ENCODE results near the gene PDCD11. TPM values are rescaled to one million over a fixed set of nuclear protein-coding genes. Genes with fewer than 3 reads are reported as not detected.
"Not testable (repeated sequence)": the region's sequence is repeated elsewhere in the genome, so short reads cannot be mapped to it uniquely, and the experiment has no call there.

PDCD11 gene
- total RNA-seq: 38.6 and 48.5 TPM in 2 replicates

GRCh38 chr10:103396067-103396788 lies at the start of gene PDCD11, which contains the start of gene ATP5MK:
PDCD11 (plus strand) TSS chr10:103396626; CDS start chr10:103398427, 1,801 bp downstream.
ATP5MK (minus strand) TSS chr10:103396475; CDS start chr10:103392457, 4,018 bp downstream.
- peak; percentile 97 for DNase-seq (ENCODE audit: low read depth)

GRCh38 chr10:103350175-103350516 lies 46.3 kb upstream of the PDCD11 start:
- no peak for DNase-seq (ENCODE audit: low read depth)

- peak; percentile 27 for DNase-seq (ENCODE audit: low read depth)
These were observed 45.7 kb upstream of the PDCD11 start, which contains the start of gene PCGF6 for GRCh38 chr10:103350517-103351260. PCGF6 (minus strand) TSS chr10:103351140; CDS start chr10:103351066, 74 bp downstream.

- no peak for DNase-seq (ENCODE audit: low read depth)
These were observed 43.1 kb upstream of the PDCD11 start for GRCh38 chr10:103353281-103353680.

- DNase-seq (ENCODE audit: low read depth): peak; percentile 39
These were observed 41.9 kb upstream of the PDCD11 start for GRCh38 chr10:103354567-103354966.

GRCh38 chr10:103355906-103356599 lies 40.4 kb upstream of the PDCD11 start:
- DNase-seq (ENCODE audit: low read depth): no peak

- not testable (repeated sequence) for DNase-seq (ENCODE audit: low read depth)
These were observed 36.9 kb upstream of the PDCD11 start for GRCh38 chr10:103359493-103359892.

- DNase-seq (ENCODE audit: low read depth): not testable (repeated sequence)
These were observed 35.6 kb upstream of the PDCD11 start for GRCh38 chr10:103360791-103361190.

GRCh38 chr10:103367379-103367781 lies 29.0 kb upstream of the PDCD11 start:
- DNase-seq (ENCODE audit: low read depth): no peak

GRCh38 chr10:103367782-103368518 lies 28.5 kb upstream of the PDCD11 start, which contains the start of gene TAF5:
TAF5 (plus strand) TSS chr10:103367976; CDS start chr10:103367990, 14 bp downstream.
- DNase-seq (ENCODE audit: low read depth): peak; percentile 91

- DNase-seq (ENCODE audit: low read depth): no peak
These were observed 22.9 kb upstream of the PDCD11 start for GRCh38 chr10:103373544-103373943.

GRCh38 chr10:103374263-103374662 lies 22.2 kb upstream of the PDCD11 start:
- DNase-seq (ENCODE audit: low read depth): no peak

GRCh38 chr10:103382769-103383168 lies 13.7 kb upstream of the PDCD11 start:
- DNase-seq (ENCODE audit: low read depth): no peak

- DNase-seq (ENCODE audit: low read depth): peak; percentile 21
These were observed 2.2 kb upstream of the PDCD11 start for GRCh38 chr10:103394180-103394579.

GRCh38 chr10:103395754-103396066 lies 716 bp upstream of the PDCD11 start:
- peak; percentile 7 for DNase-seq (ENCODE audit: low read depth)

- no peak for DNase-seq (ENCODE audit: low read depth)
These were observed 312 bp downstream of the PDCD11 start for GRCh38 chr10:103396789-103397087.

GRCh38 chr10:103397191-103397825 lies 882 bp downstream of the PDCD11 start:
- DNase-seq (ENCODE audit: low read depth): peak; percentile 13

GRCh38 chr10:103413564-103413963 lies 17.1 kb downstream of the PDCD11 start:
- DNase-seq (ENCODE audit: low read depth): no peak

GRCh38 chr10:103415581-103415980 lies 19.2 kb downstream of the PDCD11 start:
- no peak for DNase-seq (ENCODE audit: low read depth)

- DNase-seq (ENCODE audit: low read depth): peak; percentile 60
These were observed 20.2 kb downstream of the PDCD11 start for GRCh38 chr10:103416436-103417147.

- not testable (repeated sequence) for DNase-seq (ENCODE audit: low read depth)
These were observed 20.7 kb downstream of the PDCD11 start for GRCh38 chr10:103417148-103417469.

All from renal cortical epithelial cell (primary cell).